Right renal pelvis (tissue), 4 donors: Measurements from ENCODE around the gene BATF. TPM values are rescaled to one million over a fixed set of nuclear protein-coding genes. Genes with fewer than 3 reads are reported as not detected.

ENCODE experiments used
- DNase-seq, 4 donors: peaks; one replicate each; pipeline ENCODE4 v3.0.0-alpha.2; 2013; ENCODE audit warnings: low read depth in 4 of 4, low spot score in 3 of 4, missing footprints in 1 of 4
- polyA plus RNA-seq, 4 donors: library from polyadenylated mRNA; unstranded; fragments of 120-200 nt; gene quantifications; one replicate each; pipeline ENCODE4 v1.2.1, GENCODE V29; 2013; ENCODE audit not compliant: insufficient read length in 4 of 4

BATF gene
- polyA plus RNA-seq, 4 donors, result 0.50 to 1.00 (median 0.97) TPM; not detected in 1

GRCh38 chr14:75531660-75532317, 9.5 kb downstream of the BATF start:
- no peak for DNase-seq

GRCh38 chr14:75533791-75534555, 11.7 kb downstream of the BATF start:
- no peak for DNase-seq

GRCh38 chr14:75535164-75535898, 13.1 kb downstream of the BATF start:
- DNase-seq, result no peak

GRCh38 chr14:75537071-75537470, 14.8 kb downstream of the BATF start:
- DNase-seq, result no peak

GRCh38 chr14:75539162-75539560, 16.9 kb downstream of the BATF start:
- no peak for DNase-seq

GRCh38 chr14:75539561-75540478, 17.6 kb downstream of the BATF start:
- DNase-seq, result no peak

GRCh38 chr14:75540479-75540851, 18.2 kb downstream of the BATF start:
- DNase-seq, result no peak

- no peak for DNase-seq
Observed at GRCh38 chr14:75542588-75543091, 20.4 kb downstream of the BATF start.

GRCh38 chr14:75543253-75543652, 21.0 kb downstream of the BATF start:
- DNase-seq, result no peak

GRCh38 chr14:75543786-75544185, 21.5 kb downstream of the BATF start:
- no peak for DNase-seq

- no peak for DNase-seq
Observed at GRCh38 chr14:75545907-75546306, 23.6 kb downstream of the BATF start.

- no peak for DNase-seq
Observed at GRCh38 chr14:75547552-75548250, 25.4 kb downstream of the BATF start.

GRCh38 chr14:75548544-75548943, 26.3 kb downstream of the BATF start:
- DNase-seq, result no peak

- DNase-seq, result no peak
Observed at GRCh38 chr14:75549169-75549568, 26.9 kb downstream of the BATF start.

GRCh38 chr14:75551021-75551420, 28.8 kb downstream of the BATF start:
- DNase-seq, result no peak

GRCh38 chr14:75553157-75553556, 30.9 kb downstream of the BATF start:
- no peak for DNase-seq

GRCh38 chr14:75553761-75554364, 31.6 kb downstream of the BATF start:
- DNase-seq, result no peak

- DNase-seq, result no peak
Observed at GRCh38 chr14:75554482-75554881, 32.2 kb downstream of the BATF start.

GRCh38 chr14:75558440-75558839, 36.2 kb downstream of the BATF start:
- no peak for DNase-seq
